Hypothalamus (tissue), 51 donors: ENCODE data around the gene AIP.

Experiments used
- DNase-seq, 51 donors: peaks; one replicate each; lab custom pipeline; 2025; lab: John Stamatoyannopoulos, UW

Gene AIP

GRCh38 chr11:67522844-67523555 is 40.2 kb downstream of the AIP start, which contains the start of gene CABP2:
Gene CABP2, minus strand, starts transcription at chr11:67523446. Its CDS starts 120 bp downstream, at chr11:67523326.
- no peak for DNase-seq

GRCh38 chr11:67523556-67524479 is 41.0 kb downstream of the AIP start:
- no peak for DNase-seq

- DNase-seq, result no peak
Observed at GRCh38 chr11:67524480-67524808, 41.6 kb downstream of the AIP start.

- DNase-seq, result no peak
Observed at GRCh38 chr11:67525275-67525976, 42.6 kb downstream of the AIP start.

- no peak for DNase-seq
Observed at GRCh38 chr11:67528376-67528775, 45.5 kb downstream of the AIP start.

- no peak for DNase-seq
Observed at GRCh38 chr11:67530282-67530592, 47.4 kb downstream of the AIP start.

GRCh38 chr11:67532889-67533288 is 50.1 kb downstream of the AIP start:
- DNase-seq, result no peak

- DNase-seq, result no peak
Observed at GRCh38 chr11:67534070-67534679, 51.3 kb downstream of the AIP start.

GRCh38 chr11:67535561-67535960 is 52.7 kb downstream of the AIP start:
- no peak for DNase-seq

- no peak for DNase-seq
Observed at GRCh38 chr11:67538306-67538705, 55.5 kb downstream of the AIP start.

- DNase-seq, result no peak
Observed at GRCh38 chr11:67538823-67539505, 56.1 kb downstream of the AIP start.

GRCh38 chr11:67539550-67539949 is 56.7 kb downstream of the AIP start:
- no peak for DNase-seq
